ENCODE results near the gene ATP2A3.

GRCh38 chr17:3976675-3977171, 12.5 kb upstream of the ATP2A3 start:
- TF ChIP-seq CTCF (conservative IDR thresholded peaks at IDR 0.05) (no peak), EZH2 (IDR thresholded peaks at IDR 0.05; ENCODE audit: low read depth) (no peak)
